Suprapubic skin (tissue), 4 donors: ENCODE data around the gene ASIC4. TPM values are rescaled to one million over a fixed set of nuclear protein-coding genes. Genes with fewer than 3 reads are reported as not detected.

Source experiments
- DNase-seq, 2 donors: peaks; one replicate each; pipeline ENCODE4 v3.0.0-alpha.2; 2019; ENCODE audit warnings: low spot score in 2 of 2
- H3K27ac ChIP-seq: fragments of 200-600 bp; sonication (generic); one replicate; pipeline ENCODE4 v1.5.1; 2019
- H3K27me3 ChIP-seq: fragments of 200-600 bp; sonication (generic); one replicate; pipeline ENCODE4 v1.5.1; 2019
- H3K36me3 ChIP-seq: fragments of 200-600 bp; sonication (generic); one replicate; pipeline ENCODE4 v1.5.1; 2019
- H3K4me1 ChIP-seq: fragments of 200-600 bp; sonication (generic); one replicate; pipeline ENCODE4 v1.5.1; 2019
- H3K4me3 ChIP-seq: fragments of 200-600 bp; sonication (generic); one replicate; pipeline ENCODE4 v1.5.1; 2019; ENCODE audit warnings: mild to moderate bottlenecking
- H3K9me3 ChIP-seq: fragments of 200-600 bp; sonication (generic); one replicate; pipeline ENCODE4 v1.5.1; 2019
- CTCF ChIP-seq, 2 donors: fragments of 200-600 bp in 1 of 2; fragments of 450-650 bp in 1 of 2; sonication (generic) in 1 of 2; IDR thresholded peaks; one replicate each; pipeline ENCODE4 v1.5.1; 2016 to 2019; ENCODE audit warnings: antibody characterized with exemption in 2 of 2, mild to moderate bottlenecking in 1 of 2, moderate library complexity in 1 of 2
- EP300 ChIP-seq: sonication (generic); formaldehyde crosslinking; IDR thresholded peaks from one replicate; pipeline ENCODE4 v1.6.1; 2017; ENCODE audit warnings: antibody characterized with exemption
- POLR2A ChIP-seq, 2 donors: fragments of 450-650 bp; IDR thresholded peaks; one replicate each; pipeline ENCODE4 v1.6.1; 2017; ENCODE audit warnings: antibody characterized with exemption in 2 of 2, mild to moderate bottlenecking in 2 of 2, moderate library complexity in 2 of 2
- POLR2AphosphoS5 ChIP-seq, 3 donors: sonication (generic); formaldehyde crosslinking; IDR thresholded peaks; one replicate each; pipeline ENCODE4 v1.6.1; 2017; ENCODE audit warnings: antibody characterized with exemption in 3 of 3
- WGBS: methylation state at CpG from one replicate; pipeline ENCODE4 v1.1.5; 2018; 5-methylcytosine and 5-hydroxymethylcytosine counted together
- total RNA-seq, 4 donors: library from RNA; depleted of rRNA; stranded (reverse); fragments of >200 nt; gene quantifications; one replicate each; pipeline ENCODE4 v1.1.0, GENCODE V29; 2016

Gene ASIC4
- total RNA-seq, 4 donors from 2014 or later, result not detected

GRCh38 chr2:219472629-219473187 is 41.6 kb upstream of the ASIC4 start:
- H3K27ac ChIP-seq, result no peak overlapping the region
- DNase-seq, result no peak

GRCh38 chr2:219473511-219473910 is 40.8 kb upstream of the ASIC4 start:
- no peak for DNase-seq
- H3K36me3 ChIP-seq, result no peaks in the 10 kb centered on the region
- peaks cover 14% of the 10 kb centered on the region for H3K27me3 ChIP-seq
- no peaks in the 10 kb centered on the region for H3K4me1 ChIP-seq
- 97% methylated on average over 6 of the region's 18 CpGs for WGBS
- TF ChIP-seq EP300 (no peak), POLR2AphosphoS5 (IDR thresholded peaks at IDR 0.05) (no peak), POLR2A (IDR thresholded peaks at IDR 0.05) (no peak), CTCF (IDR thresholded peaks at IDR 0.05) (no peak)
- no peak overlapping the region for H3K27ac ChIP-seq
- no peaks in the 10 kb centered on the region for H3K9me3 ChIP-seq
- no peak overlapping the region for H3K4me3 ChIP-seq

More at GRCh38 chr2:219472629-219473187, 41.6 kb upstream of the ASIC4 start:
- Histone ChIP-seq H3K4me1 (no peaks in the 10 kb centered on the region), H3K9me3 (no peaks in the 10 kb centered on the region), H3K4me3 (no peak overlapping the region), H3K27me3 (peaks cover 14% of the 10 kb centered on the region), H3K36me3 (no peaks in the 10 kb centered on the region)
- TF ChIP-seq POLR2AphosphoS5 (IDR thresholded peaks at IDR 0.05) (no peak), CTCF (IDR thresholded peaks at IDR 0.05) (no peak), EP300 (no peak), POLR2A (IDR thresholded peaks at IDR 0.05) (no peak)
- WGBS, result 84% methylated on average over 7 of the region's 12 CpGs

GRCh38 chr2:219474285-219475060 is 39.8 kb upstream of the ASIC4 start:
- no peaks in the 10 kb centered on the region for H3K36me3 ChIP-seq
- H3K9me3 ChIP-seq, result no peaks in the 10 kb centered on the region
- no peak overlapping the region for H3K27ac ChIP-seq
- DNase-seq, result no peak
- peaks cover 14% of the 10 kb centered on the region for H3K27me3 ChIP-seq
- no peaks in the 10 kb centered on the region for H3K4me1 ChIP-seq
- WGBS, result 78% methylated on average over 11 of the region's 11 CpGs
- no peak overlapping the region for H3K4me3 ChIP-seq
- TF ChIP-seq POLR2AphosphoS5 (IDR thresholded peaks at IDR 0.05), result no peak
- TF ChIP-seq CTCF (IDR thresholded peaks at IDR 0.05), result no peak
- TF ChIP-seq EP300, result no peak
- TF ChIP-seq POLR2A (IDR thresholded peaks at IDR 0.05), result no peak

GRCh38 chr2:219475278-219475677 is 39.0 kb upstream of the ASIC4 start:
- no peak for DNase-seq
- TF ChIP-seq EP300 (no peak), POLR2AphosphoS5 (IDR thresholded peaks at IDR 0.05) (no peak), POLR2A (IDR thresholded peaks at IDR 0.05) (no peak), CTCF (IDR thresholded peaks at IDR 0.05) (no peak)
- 87% methylated on average over 6 of the region's 6 CpGs for WGBS
- Histone ChIP-seq H3K4me3 (no peak overlapping the region), H3K4me1 (no peaks in the 10 kb centered on the region), H3K9me3 (no peaks in the 10 kb centered on the region), H3K36me3 (no peaks in the 10 kb centered on the region), H3K27ac (no peak overlapping the region), H3K27me3 (peaks cover 14% of the 10 kb centered on the region)
